Upper lobe of left lung (tissue), 6 donors: ENCODE data around the gene DNAJA2. TPM values are rescaled to one million over a fixed set of nuclear protein-coding genes. Genes with fewer than 3 reads are reported as not detected.

Source experiments
- ATAC-seq, 2 donors: fragments of 200-7000 bp; cut with Tn5 transposase; one replicate each; pipeline ENCODE4 v1.9.1; 2022; ENCODE audit warnings: mild to moderate bottlenecking in 2 of 2, moderate library complexity in 2 of 2; ENCODE audit not compliant: low FRiP score in 2 of 2
- DNase-seq, 2 donors: peaks; one replicate each; pipeline ENCODE4 v3.0.0-alpha.2; 2019 to 2020
- H3K27ac ChIP-seq, 4 donors: fragments of 200-600 bp; sonication (generic); one replicate each; pipeline ENCODE4 v1.5.1; 2016 to 2019
- H3K27me3 ChIP-seq, 4 donors: fragments of 200-600 bp; sonication (generic); one replicate each; pipeline ENCODE4 v1.5.1; 2017 to 2019
- H3K36me3 ChIP-seq, 4 donors: fragments of 200-600 bp; sonication (generic); one replicate each; pipeline ENCODE4 v1.5.1; 2016 to 2019
- H3K4me1 ChIP-seq, 4 donors: fragments of 200-600 bp; sonication (generic); one replicate each; pipeline ENCODE4 v1.5.1; 2018 to 2019
- H3K4me3 ChIP-seq, 4 donors: fragments of 200-600 bp; sonication (generic); one replicate each; pipeline ENCODE4 v1.5.1; 2017 to 2019; ENCODE audit warnings: mild to moderate bottlenecking in 2 of 4, moderate library complexity in 1 of 4
- H3K9me3 ChIP-seq, 4 donors: fragments of 200-600 bp; sonication (generic); one replicate each; pipeline ENCODE4 v1.5.1; 2018 to 2019
- EP300 ChIP-seq, 4 donors: sonication (generic); formaldehyde crosslinking; IDR thresholded peaks; one replicate each; pipeline ENCODE4 v1.5.1; 2017; ENCODE audit warnings: antibody characterized with exemption in 4 of 4, control low read depth in 2 of 4
- POLR2A ChIP-seq, 4 donors: fragments of 450-650 bp; IDR thresholded peaks; one replicate each; pipeline ENCODE4 v1.5.1; 2016 to 2017; ENCODE audit warnings: antibody characterized with exemption in 4 of 4, mild to moderate bottlenecking in 2 of 4
- POLR2AphosphoS5 ChIP-seq, 2 donors: sonication (generic); formaldehyde crosslinking; IDR thresholded peaks; one replicate each; pipeline ENCODE4 v1.5.1; 2017; ENCODE audit warnings: antibody characterized with exemption in 2 of 2
- WGBS, 2 donors: methylation state at CpG; one replicate each; pipeline ENCODE4 v1.1.5; 2017 to 2018; 5-methylcytosine and 5-hydroxymethylcytosine counted together
- total RNA-seq, 6 donors: library from RNA; depleted of rRNA in 4 of 6; stranded (reverse); fragments of >200 nt in 4 of 6; gene quantifications; one replicate each; pipeline versions ENCODE4 v1.1.0 to v1.2.1, GENCODE V29; 2016 to 2021
- TF ChIP-seq, protein P1 (sequence below), 6 experiments: fragments of 450-650 bp in 4 of 6; fragments of 200-600 bp in 2 of 6; sonication (generic) in 2 of 6; IDR thresholded peaks; one replicate each; pipeline ENCODE4 v1.5.1; 2016 to 2019; ENCODE audit warnings: antibody characterized with exemption in 6 of 6
- donor health status: DM: no; HTN: no; CAD: no; lungs with moderate emphysema.
- donor health status: DM: no; HTN: yes; CAD: no; lungs with severe emphysema.

Gene DNAJA2
- total RNA-seq, 6 donors from 2014 or later, result 15.7 to 51.2 (median 41.0) TPM

DNA sequence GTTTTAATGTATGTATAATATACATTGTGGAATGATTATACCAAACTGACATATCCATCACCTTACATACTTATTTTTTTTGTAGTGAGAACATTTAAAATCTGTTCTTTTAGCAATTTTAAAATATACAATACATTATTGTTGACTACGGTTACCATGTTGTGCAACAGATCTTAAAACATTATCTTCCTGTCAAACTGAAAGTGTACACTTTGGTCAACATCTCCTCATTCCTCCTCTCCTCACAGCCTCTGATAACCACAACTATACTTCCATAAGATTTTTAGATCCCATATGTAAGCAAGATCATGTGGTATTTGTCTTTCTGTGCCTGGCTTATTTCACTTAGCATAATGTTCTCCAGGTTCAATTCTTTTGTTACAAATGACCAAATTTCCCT lies 7.5 kb upstream of the DNAJA2 start:
- DNase-seq, result no peak
- whole genome bisulfite sequencing, 2 donors, result 67 to 75% methylated on average over 1 of the region's 1 CpG
- TF ChIP-seq EP300 (IDR thresholded peaks at IDR 0.05) (no peak), POLR2AphosphoS5 (IDR thresholded peaks at IDR 0.05) (no peak), POLR2A (IDR thresholded peaks at IDR 0.05) (no peak)
- TF ChIP-seq, protein P1, sequence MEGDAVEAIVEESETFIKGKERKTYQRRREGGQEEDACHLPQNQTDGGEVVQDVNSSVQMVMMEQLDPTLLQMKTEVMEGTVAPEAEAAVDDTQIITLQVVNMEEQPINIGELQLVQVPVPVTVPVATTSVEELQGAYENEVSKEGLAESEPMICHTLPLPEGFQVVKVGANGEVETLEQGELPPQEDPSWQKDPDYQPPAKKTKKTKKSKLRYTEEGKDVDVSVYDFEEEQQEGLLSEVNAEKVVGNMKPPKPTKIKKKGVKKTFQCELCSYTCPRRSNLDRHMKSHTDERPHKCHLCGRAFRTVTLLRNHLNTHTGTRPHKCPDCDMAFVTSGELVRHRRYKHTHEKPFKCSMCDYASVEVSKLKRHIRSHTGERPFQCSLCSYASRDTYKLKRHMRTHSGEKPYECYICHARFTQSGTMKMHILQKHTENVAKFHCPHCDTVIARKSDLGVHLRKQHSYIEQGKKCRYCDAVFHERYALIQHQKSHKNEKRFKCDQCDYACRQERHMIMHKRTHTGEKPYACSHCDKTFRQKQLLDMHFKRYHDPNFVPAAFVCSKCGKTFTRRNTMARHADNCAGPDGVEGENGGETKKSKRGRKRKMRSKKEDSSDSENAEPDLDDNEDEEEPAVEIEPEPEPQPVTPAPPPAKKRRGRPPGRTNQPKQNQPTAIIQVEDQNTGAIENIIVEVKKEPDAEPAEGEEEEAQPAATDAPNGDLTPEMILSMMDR (IDR thresholded peaks at IDR 0.05), result no peak

DNA sequence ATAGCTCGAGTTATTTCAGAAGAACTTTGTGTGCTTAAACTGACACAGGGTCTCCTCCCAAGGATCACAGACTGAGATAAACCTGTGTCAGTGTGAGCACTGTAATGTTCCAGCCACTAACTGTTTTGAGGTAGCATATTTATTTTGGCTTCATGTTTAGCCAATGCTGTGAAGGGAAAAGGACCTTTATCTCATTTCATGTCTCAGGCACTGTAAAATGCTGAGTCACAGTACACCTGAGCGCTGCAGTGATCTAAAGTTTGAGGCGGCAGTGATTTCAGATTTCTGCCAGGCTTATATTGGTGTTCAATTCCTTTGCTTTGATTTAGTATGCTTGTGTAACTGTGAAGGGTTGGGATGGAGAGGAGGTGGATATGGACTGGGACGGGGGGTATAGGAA lies 3.1 kb upstream of the DNAJA2 start:
- no peaks in the 10 kb centered on the region for H3K27me3 ChIP-seq
- DNase-seq (no peak), ATAC-seq (no peak)
- no peaks in the 10 kb centered on the region for H3K9me3 ChIP-seq
- H3K4me3 ChIP-seq, result no peak overlapping the region
- no peaks in the 10 kb centered on the region for H3K36me3 ChIP-seq
- 88 to 92% methylated on average over 4 of the region's 4 CpGs for WGBS, 2 donors
- TF ChIP-seq, protein P1 (IDR thresholded peaks at IDR 0.05), result no peak
- TF ChIP-seq EP300 (IDR thresholded peaks at IDR 0.05), result no peak
- TF ChIP-seq POLR2A (IDR thresholded peaks at IDR 0.05), result no peak
- no peak for TF ChIP-seq POLR2AphosphoS5 (IDR thresholded peaks at IDR 0.05)
- H3K4me1 ChIP-seq, result peaks cover 11 to 23% (median 16%) of the 10 kb centered on the region in 4 donors
- H3K27ac ChIP-seq, result no peak overlapping the region

More for the DNA sequence above, 7.5 kb upstream of the DNAJA2 start:
- no peaks in the 10 kb centered on the region for H3K9me3 ChIP-seq
- H3K36me3 ChIP-seq, result no peaks in the 10 kb centered on the region
- no peak for ATAC-seq
- no peak overlapping the region for H3K27ac ChIP-seq
- no peaks in the 10 kb centered on the region for H3K27me3 ChIP-seq
- no peaks in the 10 kb centered on the region for H3K4me1 ChIP-seq
- no peak overlapping the region for H3K4me3 ChIP-seq

DNA sequence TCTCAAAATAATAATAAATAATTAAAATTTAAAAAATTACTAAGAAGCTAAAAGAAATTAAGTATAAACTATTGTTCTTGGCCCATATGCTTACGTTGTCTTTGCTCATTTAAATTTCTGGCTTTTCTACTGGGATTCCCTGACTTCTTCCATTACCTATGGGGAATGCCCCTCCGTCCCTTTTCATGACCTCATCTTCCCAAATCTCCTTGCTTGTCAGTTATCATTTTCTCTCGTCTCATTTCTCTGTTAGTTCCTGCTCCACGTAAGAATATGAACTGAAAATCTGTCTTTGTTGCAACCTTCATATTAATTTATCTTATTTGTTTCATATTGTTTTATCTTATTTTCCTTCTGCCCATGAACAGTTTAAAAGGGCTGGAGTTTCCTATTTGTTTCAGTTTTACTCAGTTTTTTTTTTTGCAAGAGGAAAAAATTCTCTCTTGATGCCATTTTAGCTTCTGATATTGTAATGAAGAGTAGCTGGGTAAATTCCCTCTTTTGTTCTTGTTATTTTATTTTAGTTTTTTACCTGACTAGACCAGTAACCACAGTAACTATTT lies 2.5 kb upstream of the DNAJA2 start:
- H3K36me3 ChIP-seq, result peaks cover 0 to 4% (median 0%) of the 10 kb centered on the region in 4 donors
- TF ChIP-seq POLR2A (IDR thresholded peaks at IDR 0.05) (no peak), POLR2AphosphoS5 (IDR thresholded peaks at IDR 0.05) (no peak), EP300 (IDR thresholded peaks at IDR 0.05) (no peak)
- TF ChIP-seq, protein P1 (IDR thresholded peaks at IDR 0.05), result no peak
- DNase-seq, result no peak
- H3K4me3 ChIP-seq, result no peak overlapping the region
- no peaks in the 10 kb centered on the region for H3K27me3 ChIP-seq
- H3K9me3 ChIP-seq, result no peaks in the 10 kb centered on the region
- ATAC-seq, result no peak
- H3K4me1 ChIP-seq, result peaks cover 12 to 28% (median 18%) of the 10 kb centered on the region in 4 donors
- H3K27ac ChIP-seq, result no peak overlapping the region
- whole genome bisulfite sequencing, 2 donors, result 86 to 87% methylated on average over 4 of the region's 4 CpGs

DNA sequence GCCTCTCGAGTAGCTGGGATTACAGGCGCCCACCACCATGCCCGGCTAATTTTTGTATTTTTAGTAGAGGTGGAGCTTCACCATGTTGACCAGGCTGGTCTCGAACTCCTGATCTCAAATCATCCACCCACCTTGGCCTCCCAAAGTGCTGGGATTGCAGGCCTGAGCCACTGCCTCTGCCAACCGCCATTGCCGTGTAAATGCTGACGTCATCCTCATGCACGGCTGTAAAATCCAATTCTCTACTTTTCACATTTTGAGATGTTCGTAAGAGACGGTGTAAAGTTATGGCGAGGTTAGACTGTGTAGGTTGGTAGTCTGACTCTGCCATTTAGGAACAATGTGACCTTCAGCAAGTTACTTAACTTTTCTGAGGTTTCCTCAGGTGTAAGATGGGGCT lies 1.7 kb upstream of the DNAJA2 start:
- DNase-seq (no peak), ATAC-seq (no peak)
- Histone ChIP-seq H3K27me3 (no peaks in the 10 kb centered on the region), H3K4me3 (no peak overlapping the region), H3K4me1 (peaks cover 14 to 31% (median 20%) of the 10 kb centered on the region in 4 donors), H3K9me3 (no peaks in the 10 kb centered on the region), H3K36me3 (peaks cover 0 to 7% (median 2%) of the 10 kb centered on the region in 4 donors), H3K27ac (no peak overlapping the region)
- WGBS, 2 donors, result 94 to 96% methylated on average over 11 of the region's 11 CpGs
- TF ChIP-seq, protein P1 (IDR thresholded peaks at IDR 0.05), result no peak
- TF ChIP-seq POLR2AphosphoS5 (IDR thresholded peaks at IDR 0.05), result no peak
- no peak for TF ChIP-seq POLR2A (IDR thresholded peaks at IDR 0.05)
- TF ChIP-seq EP300 (IDR thresholded peaks at IDR 0.05), result no peak

DNA sequence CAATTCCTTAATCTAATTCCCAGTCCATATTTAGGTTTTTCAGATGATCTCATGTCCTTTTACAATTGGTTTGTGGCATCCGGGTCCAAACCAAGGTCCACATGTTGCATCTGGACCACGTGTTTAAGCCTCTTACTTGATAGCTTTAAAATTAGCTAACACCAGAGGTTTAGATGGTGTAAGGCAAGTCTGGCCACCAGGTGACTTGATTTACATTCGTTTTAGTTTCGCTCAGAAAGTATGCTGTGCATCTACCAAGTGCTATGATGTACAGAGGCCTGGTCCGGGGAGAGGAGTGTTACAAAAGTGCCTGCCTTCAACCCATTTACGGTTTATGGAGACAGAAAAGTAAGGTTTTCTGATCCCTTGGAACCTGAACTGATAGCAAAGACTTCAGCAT lies 878 bp upstream of the DNAJA2 start:
- Histone ChIP-seq H3K9me3 (no peaks in the 10 kb centered on the region), H3K36me3 (peaks cover 0 to 16% (median 5%) of the 10 kb centered on the region in 4 donors), H3K4me1 (peaks cover 20 to 39% (median 25%) of the 10 kb centered on the region in 4 donors), H3K27ac (peak overlapping the region; percentile 91 to 99 (median 96)), H3K27me3 (no peaks in the 10 kb centered on the region), H3K4me3 (peak overlapping the region in 3 of 4 donors; percentile 86 to 97 (median 93))
- TF ChIP-seq POLR2AphosphoS5 (IDR thresholded peaks at IDR 0.05) (no peak), POLR2A (IDR thresholded peaks at IDR 0.05) (no peak), EP300 (IDR thresholded peaks at IDR 0.05) (no peak)
- TF ChIP-seq, protein P1 (IDR thresholded peaks at IDR 0.05), result peak in 3 of 6 experiments; percentile 8 to 23 (median 20)
- ATAC-seq (no peak), DNase-seq (no peak)
- WGBS, 2 donors, result 72 to 73% methylated on average over 6 of the region's 6 CpGs
